Endothelial cell of hepatic sinusoid (primary cell): ENCODE results near the gene ADGRF3.
"Not testable (repeated sequence)": the region's sequence is repeated elsewhere in the genome, so short reads cannot be mapped to it uniquely, and the experiment has no call there.

Source experiments
- in situ Hi-C: cut with HindIII; loops from 2 replicates; pipeline ENCODE4 v1.10.0; 2017; ENCODE audit warnings: low sequenced_read_pairs

ADGRF3 gene

DNA sequence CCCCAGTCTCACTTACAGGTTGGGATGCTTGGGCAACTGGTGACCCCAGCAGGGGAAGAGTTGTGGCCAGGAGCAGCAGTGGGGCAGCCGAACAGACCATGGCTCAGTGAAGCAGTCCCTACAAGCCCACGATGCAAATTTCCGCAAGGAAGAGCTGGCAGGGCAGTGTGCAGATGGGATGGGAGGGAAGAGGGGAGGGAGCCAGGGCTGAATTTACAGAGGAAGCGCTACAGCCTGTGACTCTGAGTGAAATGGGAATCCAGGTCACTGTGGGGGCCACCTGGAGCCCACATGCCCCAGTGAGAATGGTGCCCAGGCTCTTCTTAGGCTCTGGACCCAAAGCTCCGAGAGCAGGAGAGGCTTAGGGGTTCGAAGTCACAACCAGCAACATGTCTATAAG, 27.6 kb downstream of the ADGRF3 start:
- in situ Hi-C loops: no loop called here

DNA sequence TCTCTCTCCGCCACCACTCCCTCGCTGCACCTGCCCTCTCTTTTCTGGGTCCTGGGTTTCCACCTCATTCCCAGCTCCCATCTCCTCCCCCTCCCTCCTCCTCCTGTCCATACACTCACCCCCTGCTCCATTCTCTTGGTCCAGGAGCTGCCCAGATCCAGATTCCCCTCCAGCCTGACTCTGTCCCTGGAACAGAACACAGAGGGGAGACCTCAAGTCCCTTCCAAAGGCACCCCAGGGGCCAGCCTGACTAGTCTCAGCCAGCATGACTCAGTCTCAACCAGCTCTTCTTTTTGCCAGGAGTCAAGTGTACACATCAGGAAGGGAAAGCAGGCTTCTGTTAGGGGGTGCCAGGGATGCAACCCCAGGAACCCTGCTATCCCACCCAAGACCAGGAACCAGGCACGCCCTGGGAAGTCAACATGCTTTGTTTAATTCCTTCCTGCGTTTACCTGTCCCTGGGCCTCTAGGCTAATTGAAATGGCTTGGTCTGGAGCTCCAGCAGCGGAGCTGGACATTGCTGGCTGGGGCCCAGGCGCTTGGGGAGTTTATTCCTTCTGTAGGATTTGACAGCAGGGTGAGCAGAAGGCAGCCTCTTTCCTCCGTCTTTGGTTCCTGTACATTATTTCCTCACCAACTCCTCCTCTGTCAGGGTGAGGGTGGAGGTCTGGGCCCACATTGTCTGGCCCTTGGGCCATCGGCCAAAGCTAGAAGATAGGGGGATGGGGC, 29.0 kb downstream of the ADGRF3 start:
- in situ Hi-C loops: no loop called here

DNA sequence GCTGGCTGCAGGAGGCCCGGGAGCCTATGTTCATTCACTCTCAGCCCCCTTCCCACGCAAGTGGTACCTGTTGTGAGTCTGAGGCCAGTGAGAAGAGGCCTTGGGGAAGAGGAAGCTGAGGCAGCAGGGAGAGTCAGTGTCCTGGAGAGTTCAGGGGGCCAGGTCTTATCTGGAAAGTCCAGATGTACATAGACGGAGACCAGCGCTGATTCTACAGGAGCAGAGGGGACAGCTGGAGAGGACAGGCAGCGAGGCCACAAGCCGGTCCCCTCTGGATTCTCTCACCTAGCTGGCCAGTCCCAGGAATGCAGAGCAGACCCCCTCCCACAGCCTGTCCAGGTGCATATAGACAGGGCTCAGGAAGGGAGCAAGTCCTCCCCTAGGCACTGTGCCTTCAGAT, 29.7 kb downstream of the ADGRF3 start:
- in situ Hi-C loops: no loop called here

DNA sequence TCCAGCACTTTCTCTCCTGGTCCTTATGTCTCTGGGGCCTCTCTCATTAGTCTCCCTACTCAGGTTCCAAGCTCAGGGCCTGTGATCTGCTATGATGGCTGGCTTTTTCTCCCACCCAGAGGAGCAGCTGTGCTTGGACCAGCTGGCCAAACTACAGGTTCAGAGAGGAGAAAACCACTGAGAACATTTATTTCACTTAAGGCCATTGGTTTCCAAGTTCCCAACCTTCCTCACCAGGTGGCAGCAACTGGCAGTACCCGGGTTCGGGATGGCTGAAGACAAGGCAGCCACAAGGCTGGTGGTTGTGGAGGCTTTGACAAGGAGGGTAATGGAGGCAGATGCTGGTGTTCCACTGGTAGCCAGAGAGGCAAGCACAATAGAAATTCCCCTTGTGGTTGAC, 30.5 kb downstream of the ADGRF3 start:
- in situ Hi-C loops: no loop called here

DNA sequence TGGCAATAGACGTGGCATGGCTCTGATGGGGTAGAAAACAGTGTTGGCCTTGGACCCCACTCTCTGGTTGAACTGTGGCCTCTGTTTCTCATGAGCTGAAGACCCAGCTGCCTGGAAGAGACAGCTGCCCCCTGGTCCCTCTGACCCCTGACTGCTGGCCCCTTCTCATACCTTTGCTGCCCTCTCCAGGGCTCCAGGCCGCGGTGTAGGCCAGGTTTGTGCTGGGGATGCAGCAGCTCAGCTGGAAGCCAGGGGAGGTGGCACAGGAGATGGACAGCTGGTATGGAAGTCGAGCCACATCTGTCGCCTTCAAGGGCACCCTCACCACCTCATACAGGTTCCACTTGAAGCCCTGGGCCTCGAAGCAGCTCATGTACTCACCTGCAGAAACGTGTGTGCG, 32.3 kb downstream of the ADGRF3 start:
- in situ Hi-C loops: no loop called here

DNA sequence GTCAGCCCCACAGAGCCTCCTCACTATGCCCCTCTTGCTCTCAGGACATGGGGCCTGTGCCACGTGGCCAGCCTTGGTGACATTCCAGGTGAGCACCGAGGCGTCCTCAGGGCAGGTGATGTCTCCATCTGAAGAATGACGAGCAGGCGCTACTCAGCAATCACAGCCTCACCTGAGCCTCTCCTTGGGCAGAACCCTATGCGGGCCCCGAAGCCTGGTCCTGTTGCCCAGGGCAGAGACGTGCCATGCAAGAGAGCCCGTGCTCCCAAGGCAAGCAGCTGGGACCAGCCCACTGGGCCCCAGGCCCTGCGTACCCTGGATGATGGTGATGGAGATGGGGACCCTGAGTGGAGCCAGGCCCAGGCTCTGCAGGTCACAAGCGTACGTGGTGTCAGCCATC, 33.1 kb downstream of the ADGRF3 start:
- in situ Hi-C loops: no loop called here

DNA sequence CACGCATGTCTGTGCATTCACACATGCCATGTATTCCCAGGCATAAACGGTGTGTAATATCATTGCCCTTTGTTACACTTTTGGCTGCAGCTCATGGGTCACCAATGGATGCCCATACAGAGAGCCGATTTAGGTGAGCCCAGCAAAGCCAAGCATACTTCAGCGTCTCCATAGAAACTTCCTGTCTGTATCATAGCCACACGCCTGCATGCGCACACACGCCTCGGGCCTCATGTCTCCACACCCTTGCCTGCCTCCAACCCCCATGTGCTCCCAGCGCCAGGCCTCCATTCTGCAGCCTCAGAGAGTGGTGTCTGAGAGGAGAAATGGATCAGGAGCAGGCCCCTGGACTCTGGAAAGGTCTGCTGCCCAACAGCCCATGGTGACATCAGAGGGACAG, 34.1 kb downstream of the ADGRF3 start:
- in situ Hi-C loops: no loop called here

DNA sequence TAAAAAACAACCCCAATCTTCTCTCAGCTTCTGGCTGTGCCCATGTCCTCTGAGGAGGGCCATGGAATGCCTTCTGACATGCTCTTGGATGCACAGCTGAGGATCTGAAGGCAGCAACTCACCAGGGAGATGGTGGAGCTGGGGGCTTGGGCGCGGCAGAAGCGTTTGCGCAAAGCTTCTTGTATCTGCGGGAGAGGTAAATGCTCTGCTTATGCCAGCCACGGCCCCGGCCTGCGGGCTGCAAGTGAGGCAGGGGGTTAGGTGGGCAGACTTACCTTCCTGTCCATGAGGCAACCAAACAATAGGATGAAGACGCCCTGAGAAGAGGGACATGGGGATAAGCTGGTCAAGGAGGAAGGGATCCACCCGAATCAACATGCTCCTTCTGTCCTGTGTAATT, 36.7 kb downstream of the ADGRF3 start:
- in situ Hi-C loops: no loop called here

DNA sequence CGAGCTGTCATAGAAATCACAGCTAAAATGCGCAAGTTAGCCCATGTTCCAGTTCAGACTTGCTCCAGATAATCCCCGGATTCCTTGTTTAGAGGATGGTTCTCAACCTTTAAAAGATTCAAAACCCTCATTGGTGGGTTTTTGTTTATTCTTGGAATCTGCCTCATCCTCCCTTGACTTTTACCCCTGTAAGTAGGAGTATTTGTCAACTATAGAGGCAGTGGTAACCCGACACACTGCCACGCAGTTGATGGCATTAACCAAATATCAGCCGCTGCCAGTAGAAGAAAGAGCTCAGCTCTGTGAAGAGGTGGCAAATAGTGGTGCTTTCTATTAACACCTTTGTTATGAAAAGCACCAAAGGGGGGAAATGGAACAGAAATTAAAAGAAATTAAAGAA, 41.0 kb downstream of the ADGRF3 start:
- in situ Hi-C loops: no loop called here

DNA sequence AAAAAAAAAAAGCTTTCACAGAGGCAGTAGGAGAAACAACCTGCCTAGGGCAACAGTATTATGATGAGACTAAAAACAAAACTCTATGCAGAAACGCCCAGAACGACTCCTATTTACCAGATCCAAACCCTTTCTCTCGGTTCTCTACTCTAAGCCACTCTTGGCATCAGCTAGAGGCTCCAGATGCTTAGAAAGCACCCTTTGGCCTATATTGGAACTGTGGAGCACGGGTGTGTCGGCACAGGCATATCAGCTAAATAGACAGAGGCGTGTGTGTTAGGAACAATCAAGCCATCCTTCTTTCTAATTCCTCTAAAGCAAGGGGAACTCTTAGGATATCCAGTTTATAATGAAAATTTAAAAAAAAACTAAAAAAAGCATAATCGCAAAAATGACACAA, 41.5 kb downstream of the ADGRF3 start:
- in situ Hi-C loops: not testable (repeated sequence)

DNA sequence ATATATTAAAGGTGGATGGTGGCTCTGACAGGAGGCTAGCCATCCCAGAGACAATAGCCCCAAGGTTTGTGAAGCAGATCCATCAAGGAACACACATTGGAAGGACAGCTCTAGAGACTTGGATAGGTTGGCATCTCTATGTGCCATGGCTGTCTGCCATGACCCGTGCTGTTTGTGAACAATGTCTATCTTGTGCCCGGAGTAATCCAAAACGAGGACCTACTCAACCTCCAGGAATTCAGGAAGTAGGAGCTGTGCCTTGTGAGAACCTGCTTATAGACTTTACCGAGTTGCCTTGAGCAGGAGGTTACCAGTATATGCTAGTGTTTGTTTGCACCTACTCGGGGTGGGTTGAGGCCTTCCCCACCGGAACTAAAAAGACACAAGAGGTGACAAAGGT, 43.7 kb downstream of the ADGRF3 start:
- in situ Hi-C loops: no loop called here

DNA sequence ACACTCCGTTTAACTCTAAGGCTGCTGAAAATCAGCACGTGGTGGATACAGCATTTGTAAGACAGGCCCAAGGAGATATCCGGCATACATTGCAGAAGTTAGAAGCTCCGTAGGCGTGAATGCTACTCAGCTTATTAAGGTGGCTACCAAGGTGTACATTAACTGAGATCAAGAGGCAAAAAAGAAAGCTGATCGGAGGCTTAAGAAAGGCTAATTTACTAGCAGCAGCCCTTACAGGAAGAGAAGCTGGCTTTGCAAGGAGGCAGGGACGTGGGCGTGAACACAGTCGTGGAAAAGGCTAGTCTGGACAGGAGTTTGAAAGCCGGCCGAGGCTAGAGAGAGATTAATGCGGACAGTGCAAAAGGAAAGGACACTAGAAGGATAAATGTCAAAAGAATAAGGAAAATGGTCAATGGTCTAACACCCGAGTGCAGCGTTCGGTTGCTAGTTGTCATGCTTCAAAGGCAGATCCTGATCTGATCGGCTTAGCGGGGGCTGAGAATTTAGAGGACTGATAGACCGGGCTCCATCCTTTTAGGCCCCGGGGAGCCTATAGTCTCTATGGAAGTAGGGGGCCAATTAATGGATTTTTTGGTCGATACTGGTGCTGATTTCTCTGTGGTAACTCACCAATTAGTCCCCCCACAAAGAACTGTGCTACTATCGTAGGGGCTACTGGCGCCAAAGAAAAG, 46.2 kb downstream of the ADGRF3 start:
- in situ Hi-C loops: no loop called here

DNA sequence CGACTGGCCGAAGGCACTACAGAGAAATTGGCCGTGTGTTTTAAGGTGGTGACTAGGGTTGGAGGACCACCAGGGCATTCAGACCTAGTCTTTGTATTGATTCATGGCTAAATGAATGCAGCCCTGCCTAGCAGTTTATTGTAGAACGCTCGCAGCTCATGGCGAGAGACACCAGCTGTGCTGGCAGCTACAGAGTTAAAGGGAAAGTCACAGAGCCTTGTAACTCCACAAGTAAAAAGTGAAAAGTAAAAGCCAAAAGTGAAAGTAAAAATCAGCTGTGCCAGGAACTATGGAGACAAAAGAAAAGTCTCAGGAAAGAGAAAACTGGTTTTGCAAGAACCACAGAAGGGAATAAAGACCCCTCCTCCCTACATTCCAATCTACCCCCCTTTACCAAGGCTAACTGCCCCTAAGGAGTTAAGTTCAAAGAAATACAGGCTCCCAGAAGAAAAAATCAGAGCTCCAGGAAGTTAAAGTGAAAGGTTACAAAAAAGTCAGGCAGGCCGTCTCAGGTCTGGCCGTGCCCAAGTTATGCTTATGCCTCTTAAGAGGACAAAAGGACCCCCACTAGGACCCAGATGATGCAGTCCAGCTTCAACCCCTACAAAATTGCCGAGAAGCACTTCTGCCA, 47.0 kb downstream of the ADGRF3 start:
- in situ Hi-C loops: no loop called here

DNA sequence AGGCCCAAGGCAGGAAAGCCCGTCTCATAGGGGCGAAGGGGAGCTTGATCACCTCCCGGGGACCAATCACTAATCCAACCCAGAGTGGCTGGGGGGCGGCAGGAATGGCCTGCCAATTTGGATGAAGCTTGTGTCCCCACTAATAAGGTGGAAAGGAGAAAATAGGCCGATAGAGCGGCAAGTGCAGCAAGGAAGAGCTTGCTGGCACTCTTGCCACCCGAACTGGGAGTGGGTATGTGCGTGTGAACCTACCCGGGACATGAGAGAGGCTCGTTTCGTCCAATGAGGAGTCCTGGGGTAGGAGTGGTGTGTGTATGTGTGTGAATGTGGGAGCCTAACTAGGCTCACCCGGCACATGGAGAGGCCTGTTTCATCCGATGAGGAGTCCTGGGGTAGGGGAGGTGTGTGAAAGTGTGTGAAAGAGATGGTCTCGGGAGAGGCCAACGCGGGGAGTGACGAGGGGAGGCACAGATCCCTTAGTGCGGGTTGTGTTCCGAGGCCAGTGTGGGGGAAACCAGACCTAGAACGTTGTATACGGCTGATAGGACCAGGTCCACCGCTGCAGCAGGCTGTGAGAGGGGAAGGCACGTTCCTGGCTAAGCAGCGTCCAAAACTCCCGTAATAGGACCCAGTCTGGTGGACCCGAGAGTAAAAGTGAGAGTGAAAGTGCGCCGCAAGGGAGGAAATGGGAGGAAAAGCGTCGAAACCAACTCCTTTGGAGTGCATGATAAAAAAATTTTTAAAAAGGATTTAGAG, 47.8 kb downstream of the ADGRF3 start:
- in situ Hi-C loops: no loop called here

DNA sequence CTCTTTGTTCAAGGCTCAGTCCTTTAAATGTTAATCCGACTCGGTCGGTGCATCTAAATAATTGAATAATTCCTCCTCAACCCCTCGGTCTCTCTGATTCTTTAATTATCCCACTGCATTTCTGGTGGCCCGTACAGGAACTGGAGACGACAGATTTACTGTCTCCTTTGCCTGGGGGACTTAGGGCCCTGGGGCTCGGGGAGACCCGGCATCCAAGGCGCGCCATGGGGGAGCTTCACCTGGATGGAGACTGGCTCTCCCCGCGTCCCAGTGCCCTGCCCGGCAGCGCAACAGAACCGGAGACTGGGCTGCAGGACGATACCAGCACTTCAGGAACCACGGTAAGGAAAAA, 48.3 kb downstream of the ADGRF3 start:
- in situ Hi-C loops: no loop called here

DNA sequence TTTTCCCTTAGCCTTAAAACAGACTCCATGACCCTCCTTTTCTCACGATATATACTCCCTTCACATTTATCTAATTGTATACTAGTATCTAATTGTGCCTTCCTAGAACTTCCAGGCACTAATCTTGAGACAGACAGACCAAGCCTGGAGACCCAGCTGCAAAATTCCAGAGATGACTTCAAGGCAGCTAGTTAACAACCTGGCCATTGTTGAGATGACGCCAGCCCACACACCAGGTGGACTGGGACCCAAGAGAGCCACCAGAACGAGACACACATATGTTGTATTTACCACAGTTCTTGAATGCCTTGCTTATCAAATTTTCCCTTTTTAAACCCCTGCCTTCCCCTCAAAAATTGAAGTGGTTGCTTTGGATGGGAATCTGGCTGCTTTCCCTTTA, 49.5 kb downstream of the ADGRF3 start:
- in situ Hi-C loops: no loop called here

DNA sequence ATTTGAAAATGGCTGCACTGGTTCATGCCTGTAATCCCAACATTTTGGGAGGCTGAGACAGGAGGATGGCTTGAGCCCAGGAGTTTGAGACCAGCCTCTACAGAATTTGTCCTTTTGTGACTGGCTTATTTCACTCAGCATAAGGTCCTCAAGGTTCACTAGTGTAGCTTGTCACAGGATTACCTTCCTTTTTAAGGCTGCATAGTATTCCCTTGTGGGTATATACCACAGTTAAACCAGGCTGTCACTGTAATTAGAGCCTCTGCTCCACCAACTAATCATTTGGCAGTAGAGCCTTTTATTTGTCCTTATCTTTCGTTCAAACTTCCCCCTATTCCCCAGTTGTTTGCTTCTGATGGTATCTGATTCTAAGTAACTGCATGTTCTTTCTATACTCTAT, 51.1 kb downstream of the ADGRF3 start:
- in situ Hi-C loops: no loop called here

DNA sequence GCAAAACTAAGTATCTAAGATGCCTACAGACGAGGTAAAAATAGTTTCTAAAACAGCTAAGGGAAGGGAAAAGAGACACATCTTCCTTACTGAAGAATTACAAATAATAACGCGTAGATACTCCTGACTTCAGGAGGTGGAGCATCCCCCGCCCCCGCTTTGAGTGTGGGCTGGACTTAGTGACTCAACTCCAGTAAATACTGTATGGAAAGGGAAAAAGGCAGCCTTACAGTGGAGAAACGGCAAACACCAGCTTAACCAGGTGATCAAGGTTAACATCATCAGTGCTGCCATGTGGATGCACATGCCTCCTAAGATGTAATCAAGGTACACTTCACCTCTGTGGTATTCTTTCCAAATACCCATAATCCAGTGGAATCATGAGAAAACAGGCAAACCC, 53.9 kb downstream of the ADGRF3 start:
- in situ Hi-C loops: no loop called here

DNA sequence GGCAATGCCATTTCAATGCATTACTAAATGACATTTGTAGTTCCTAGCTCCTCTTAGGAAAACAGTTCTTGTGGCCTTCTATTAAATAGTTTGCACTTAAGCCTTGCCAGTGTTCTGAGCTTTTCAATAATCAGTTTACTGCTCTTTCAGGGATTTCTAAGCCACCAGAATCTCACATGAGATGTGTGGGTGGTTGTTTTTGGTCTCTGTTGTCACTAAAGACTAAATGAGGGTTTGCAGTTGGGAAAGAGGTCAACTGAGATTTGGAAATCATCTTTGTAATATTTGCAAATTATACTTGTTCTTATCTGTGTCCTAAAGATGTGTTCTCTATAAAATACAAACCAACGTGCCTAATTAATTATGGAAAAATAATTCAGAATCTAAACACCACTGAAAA, 56.6 kb downstream of the ADGRF3 start:
- in situ Hi-C loops: no loop called here

DNA sequence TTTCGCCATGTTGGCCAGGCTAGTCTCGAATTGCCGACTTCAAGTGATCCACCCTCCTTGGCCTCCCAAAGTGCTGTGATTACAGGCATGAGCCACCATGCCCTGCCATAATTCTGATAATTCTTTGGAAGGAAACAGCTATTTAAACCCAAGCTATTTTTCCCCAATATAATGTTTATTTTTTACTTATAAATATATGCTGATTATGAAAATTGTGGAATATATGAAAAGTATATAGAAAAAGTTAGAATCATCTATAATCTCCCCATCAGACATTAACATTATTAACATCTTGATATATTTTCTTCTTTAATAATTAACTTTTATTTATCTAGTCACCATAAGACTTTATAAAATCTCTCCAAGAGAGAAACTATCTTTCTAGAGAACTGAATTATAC, 60.7 kb downstream of the ADGRF3 start:
- in situ Hi-C loops: no loop called here

DNA sequence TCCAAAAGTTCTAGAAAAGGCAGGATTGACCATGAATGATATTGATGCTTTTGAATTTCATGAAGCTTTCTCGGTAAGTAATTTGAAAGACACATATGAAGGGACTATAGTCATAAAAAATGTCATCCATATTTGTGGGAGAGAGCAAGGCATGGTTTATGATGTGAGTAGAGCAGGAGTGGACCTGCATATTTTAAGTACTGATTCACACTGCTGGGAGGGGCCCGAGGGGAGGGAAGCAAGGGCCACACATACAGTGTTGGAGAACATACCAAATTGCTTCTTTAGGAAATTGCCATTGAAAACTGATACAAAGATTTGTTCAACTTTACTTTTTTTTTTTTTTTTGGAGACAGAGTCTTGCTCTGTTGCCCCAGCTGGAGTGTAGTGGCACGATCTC, 62.5 kb downstream of the ADGRF3 start:
- in situ Hi-C loops: no loop called here

DNA sequence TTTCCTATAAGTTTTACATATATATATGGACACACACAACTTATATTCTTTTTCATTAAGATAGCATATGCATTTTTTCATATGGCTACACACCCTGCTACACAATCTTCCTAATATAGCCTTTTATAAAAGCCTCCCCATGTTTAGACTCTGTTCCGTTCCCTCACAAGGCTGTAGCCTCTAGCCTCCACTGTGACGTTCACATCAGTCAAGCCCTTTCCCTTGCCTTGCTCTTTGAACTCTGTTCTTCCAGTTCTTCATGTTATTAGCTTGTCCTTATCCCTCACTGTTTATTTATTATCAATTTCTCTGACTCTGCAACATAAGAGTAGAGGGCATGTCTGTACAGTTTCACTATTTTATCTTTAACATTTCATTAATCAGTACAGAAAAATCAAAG, 63.0 kb downstream of the ADGRF3 start:
- in situ Hi-C loops: no loop called here
